Activated T-helper 2 cell treated with anti-CD3 and anti-CD28 coated beads, Interferon-gamma antibody, Interleukin-2, Interleukin-4, amounts not matched to agents 10 μg/mL and 5 μg/mL and 100 μg/mL, durations not matched to agents 14 hours and 24 hours and 36 hours (primary cell): ENCODE measurements around the gene FZD10. TPM values are rescaled to one million over a fixed set of nuclear protein-coding genes. Genes with fewer than 3 reads are reported as not detected.

Experiments used
- DNase-seq: peaks from one replicate; pipeline ENCODE4 v3.0.0; 2021; ENCODE audit warnings: low spot score
- H3K27ac Mint-ChIP-seq: one replicate; pipeline ENCODE4 v1.8.0; 2021; ENCODE audit warnings: mixed read lengths
- H3K27me3 Mint-ChIP-seq: one replicate; pipeline ENCODE4 v1.8.0; 2021; ENCODE audit warnings: low read depth, mixed read lengths
- H3K36me3 Mint-ChIP-seq: one replicate; pipeline ENCODE4 v1.8.0; 2021; ENCODE audit warnings: low read depth, mixed read lengths
- H3K4me1 Mint-ChIP-seq: one replicate; pipeline ENCODE4 v1.8.0; 2021; ENCODE audit warnings: low read depth, mixed read lengths
- H3K4me3 Mint-ChIP-seq: one replicate; pipeline ENCODE4 v1.8.0; 2021; ENCODE audit warnings: low read depth, mild to moderate bottlenecking, moderate library complexity, mixed read lengths
- H3K9me3 Mint-ChIP-seq: one replicate; pipeline ENCODE4 v1.8.0; 2021; ENCODE audit warnings: mixed read lengths
- intact Hi-C: fragments of 100-400 bp; cut with micrococcal nuclease; formaldehyde crosslinking; loops from one replicate; pipeline ENCODE4 v1.15.1; 2023
- total RNA-seq: library from RNA; stranded (reverse); gene quantifications from 2 replicates; pipeline ENCODE4 v1.2.3, GENCODE V29; 2022

FZD10 gene
- total RNA-seq, 1 donor from 2014 or later: not detected

DNA sequence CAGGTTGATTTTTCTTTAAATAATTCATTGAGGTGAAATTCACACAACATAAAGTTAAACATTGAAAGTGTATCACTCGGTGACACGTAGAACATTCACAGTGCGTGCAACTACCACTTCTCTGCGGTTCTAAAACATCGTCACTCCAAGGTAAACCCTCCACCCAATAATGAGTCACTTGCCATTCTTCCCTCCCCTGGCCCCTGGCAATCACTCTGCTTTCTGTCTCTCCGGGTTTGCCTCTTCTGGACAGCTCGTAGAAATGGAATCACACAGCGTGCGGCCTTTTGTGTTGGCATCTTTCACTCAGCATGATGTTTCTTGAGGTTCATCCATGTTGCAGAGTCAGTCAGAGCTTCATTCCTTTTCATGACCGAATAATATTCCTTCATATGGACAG lies 18.9 kb downstream of the FZD10 start:
- H3K4me1 Mint-ChIP-seq: no peaks in the 10 kb centered on the region
- intact Hi-C loops: no loop called here
- H3K27me3 Mint-ChIP-seq: peaks cover 4% of the 10 kb centered on the region
- H3K36me3 Mint-ChIP-seq: no peaks in the 10 kb centered on the region
- DNase-seq: no peak
- H3K9me3 Mint-ChIP-seq: peaks cover 6% of the 10 kb centered on the region
- no peak overlapping the region for H3K4me3 Mint-ChIP-seq
- no peak overlapping the region for H3K27ac Mint-ChIP-seq

DNA sequence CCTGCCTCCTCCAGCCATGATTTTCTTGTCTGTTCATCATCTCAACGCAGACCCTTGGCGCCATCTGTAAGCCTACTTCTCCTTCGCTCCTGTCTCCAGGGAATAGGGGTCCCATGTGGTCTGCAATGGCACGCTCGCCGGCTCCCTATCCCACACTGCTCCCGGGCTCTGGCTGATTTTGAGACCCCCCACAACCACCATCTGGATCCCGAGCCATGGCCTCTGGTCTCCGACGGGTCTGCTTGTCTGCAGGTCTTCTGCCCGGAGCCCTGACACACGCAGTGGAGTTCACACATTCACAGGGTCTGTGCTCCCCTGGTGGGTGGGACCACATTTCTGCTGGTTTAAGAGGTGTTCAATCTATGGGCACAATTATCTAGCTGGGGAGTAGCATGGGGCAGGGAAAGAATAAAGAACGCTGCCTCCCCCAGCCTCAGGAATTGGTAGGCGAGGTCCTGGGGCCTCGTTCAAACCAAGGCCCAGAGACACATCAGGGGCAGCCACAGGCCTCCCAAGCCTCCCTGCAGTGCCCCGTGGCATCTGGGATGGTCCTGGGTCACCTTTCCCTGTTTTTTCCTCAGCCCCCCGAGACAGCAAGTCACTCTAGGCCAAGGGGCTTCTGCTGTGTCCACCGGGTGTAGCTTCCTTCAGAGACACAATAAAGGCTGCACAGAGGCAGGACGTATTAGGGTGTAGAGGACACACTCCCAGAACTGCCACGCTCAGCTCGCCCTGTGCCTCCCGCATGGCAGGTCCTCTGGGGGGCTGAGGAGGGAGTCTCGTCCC lies 21.5 kb downstream of the FZD10 start:
- no peak for DNase-seq
- no peaks in the 10 kb centered on the region for H3K36me3 Mint-ChIP-seq
- peaks cover 4% of the 10 kb centered on the region for H3K27me3 Mint-ChIP-seq
- H3K27ac Mint-ChIP-seq: no peak overlapping the region
- intact Hi-C loops: no loop called here
- H3K4me3 Mint-ChIP-seq: no peak overlapping the region
- H3K4me1 Mint-ChIP-seq: no peaks in the 10 kb centered on the region
- peaks cover 6% of the 10 kb centered on the region for H3K9me3 Mint-ChIP-seq

DNA sequence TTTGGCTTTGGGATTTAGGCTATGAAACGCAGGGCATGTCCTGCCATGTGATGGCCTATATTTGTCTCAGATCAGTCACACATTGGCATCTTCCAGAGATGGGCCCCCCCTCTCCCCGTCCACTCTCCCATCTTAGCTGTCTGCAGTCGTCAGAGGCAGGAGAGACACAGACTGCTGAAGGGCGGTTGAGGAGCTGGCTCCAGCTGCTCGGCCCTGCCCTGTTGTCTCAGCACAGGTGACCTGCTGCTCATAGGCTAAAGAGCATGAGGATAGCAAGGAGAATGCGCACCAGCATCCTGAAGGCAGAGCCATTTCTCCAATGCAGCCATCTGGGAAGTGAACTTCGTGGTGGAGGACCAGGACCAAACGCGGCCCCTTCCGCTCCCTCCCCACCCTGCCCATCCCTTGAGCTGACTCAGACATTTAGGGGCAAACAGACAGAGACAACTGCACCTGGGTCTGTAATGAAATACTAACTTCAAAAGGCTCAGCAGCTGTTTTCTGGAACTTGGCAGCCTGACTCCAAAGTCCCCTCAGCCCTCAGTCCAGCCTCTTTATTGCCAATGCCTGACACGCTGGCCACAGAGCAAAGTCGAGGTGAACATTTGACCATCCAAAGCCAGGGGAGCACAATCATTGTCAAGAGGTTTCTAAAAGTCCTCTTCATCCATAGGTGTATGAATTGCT lies 22.3 kb downstream of the FZD10 start:
- Mint-ChIP-seq H3K4me1 (no peaks in the 10 kb centered on the region), H3K27ac (no peak overlapping the region), H3K36me3 (no peaks in the 10 kb centered on the region), H3K9me3 (peaks cover 6% of the 10 kb centered on the region), H3K27me3 (peaks cover 4% of the 10 kb centered on the region), H3K4me3 (no peak overlapping the region)
- no peak for DNase-seq
- intact Hi-C loops: no loop called here

GRCh38 chr12:130185455-130186391 lies 23.5 kb downstream of the FZD10 start:
- H3K9me3 Mint-ChIP-seq: peaks cover 6% of the 10 kb centered on the region
- H3K27ac Mint-ChIP-seq: no peak overlapping the region
- intact Hi-C loops: no loop called here
- H3K4me3 Mint-ChIP-seq: no peak overlapping the region
- H3K36me3 Mint-ChIP-seq: no peaks in the 10 kb centered on the region
- no peaks in the 10 kb centered on the region for H3K4me1 Mint-ChIP-seq
- DNase-seq: no peak
- peaks cover 4% of the 10 kb centered on the region for H3K27me3 Mint-ChIP-seq

- intact Hi-C loops: no loop called here
- H3K36me3 Mint-ChIP-seq: no peaks in the 10 kb centered on the region
- no peak for DNase-seq
- H3K4me1 Mint-ChIP-seq: no peaks in the 10 kb centered on the region
- peaks cover 4% of the 10 kb centered on the region for H3K27me3 Mint-ChIP-seq
- H3K4me3 Mint-ChIP-seq: no peak overlapping the region
- H3K27ac Mint-ChIP-seq: no peak overlapping the region
- H3K9me3 Mint-ChIP-seq: peaks cover 6% of the 10 kb centered on the region
These were observed 24.5 kb downstream of the FZD10 start for GRCh38 chr12:130186651-130187268.

- no peak overlapping the region for H3K4me3 Mint-ChIP-seq
- no peak overlapping the region for H3K27ac Mint-ChIP-seq
- H3K9me3 Mint-ChIP-seq: no peaks in the 10 kb centered on the region
- no peaks in the 10 kb centered on the region for H3K36me3 Mint-ChIP-seq
- intact Hi-C loops: no loop called here
- peaks cover 4% of the 10 kb centered on the region for H3K27me3 Mint-ChIP-seq
- no peaks in the 10 kb centered on the region for H3K4me1 Mint-ChIP-seq
- no peak for DNase-seq
These were observed 30.5 kb downstream of the FZD10 start for GRCh38 chr12:130192642-130193345.

DNA sequence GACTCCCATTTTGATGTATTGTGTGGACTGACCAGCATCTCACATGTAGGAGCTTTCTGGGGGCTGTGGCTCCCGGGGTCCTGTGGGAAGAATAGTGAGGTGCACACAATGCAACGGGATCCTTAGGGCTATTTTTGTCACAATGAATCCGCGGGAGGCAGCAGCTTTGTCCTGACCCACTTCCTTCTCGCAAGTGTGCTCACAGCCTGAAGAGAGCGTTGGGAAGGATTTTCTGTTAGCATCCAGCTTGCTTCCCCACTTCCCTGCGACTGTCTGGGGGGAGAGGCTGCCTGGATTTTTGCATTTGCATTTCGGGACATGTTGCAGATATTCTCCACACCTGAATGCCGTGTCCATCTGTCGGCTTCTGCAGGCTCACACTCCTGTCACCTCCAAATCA lies 31.9 kb downstream of the FZD10 start:
- H3K36me3 Mint-ChIP-seq: no peaks in the 10 kb centered on the region
- no peak overlapping the region for H3K27ac Mint-ChIP-seq
- no peaks in the 10 kb centered on the region for H3K9me3 Mint-ChIP-seq
- intact Hi-C loops: no loop called here
- H3K4me3 Mint-ChIP-seq: no peak overlapping the region
- no peak for DNase-seq
- H3K4me1 Mint-ChIP-seq: no peaks in the 10 kb centered on the region
- H3K27me3 Mint-ChIP-seq: no peaks in the 10 kb centered on the region

DNA sequence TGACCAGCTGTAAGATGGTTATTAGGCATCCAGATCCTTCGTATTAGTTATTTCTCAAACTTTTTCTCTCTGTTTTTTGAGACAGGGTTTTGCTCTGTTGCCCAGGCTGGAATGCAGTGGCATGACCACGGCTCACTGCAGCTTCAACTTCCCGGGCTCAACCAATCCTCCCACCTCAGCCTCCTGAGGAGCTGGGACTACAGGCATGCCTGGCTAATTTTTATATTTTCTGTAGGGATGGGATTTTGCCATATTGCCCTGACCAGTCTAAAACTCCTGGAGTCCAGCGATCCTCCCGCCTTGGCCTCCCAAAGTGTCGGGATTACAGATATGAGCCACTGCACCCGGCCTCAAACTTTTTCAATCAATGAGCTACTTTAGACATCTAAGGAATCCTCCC lies 33.1 kb downstream of the FZD10 start:
- Mint-ChIP-seq H3K9me3 (no peaks in the 10 kb centered on the region), H3K4me3 (no peak overlapping the region), H3K27ac (no peak overlapping the region), H3K4me1 (no peaks in the 10 kb centered on the region), H3K36me3 (no peaks in the 10 kb centered on the region), H3K27me3 (no peaks in the 10 kb centered on the region)
- intact Hi-C loops: no loop called here
- DNase-seq: no peak

DNA sequence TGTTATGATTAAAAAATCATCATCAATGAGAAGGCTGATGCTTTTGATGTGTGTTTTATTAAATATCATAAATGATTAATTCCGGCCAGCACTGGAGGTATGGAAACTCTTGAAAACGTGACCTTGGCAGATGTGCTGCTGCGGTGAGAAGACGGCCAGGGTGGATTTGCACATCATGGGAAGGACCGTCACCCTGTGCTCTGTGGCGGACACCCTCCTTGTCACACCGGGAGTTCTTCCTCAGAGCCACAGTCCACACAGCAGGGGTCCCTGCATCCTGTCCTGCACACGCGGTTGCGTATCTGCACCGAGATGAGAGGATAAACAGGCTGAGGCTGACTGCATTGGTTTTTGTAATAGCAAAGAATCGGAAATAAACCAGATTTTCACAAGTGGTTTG lies 33.5 kb downstream of the FZD10 start:
- no peaks in the 10 kb centered on the region for H3K27me3 Mint-ChIP-seq
- no peak overlapping the region for H3K27ac Mint-ChIP-seq
- H3K4me3 Mint-ChIP-seq: no peak overlapping the region
- H3K4me1 Mint-ChIP-seq: no peaks in the 10 kb centered on the region
- H3K36me3 Mint-ChIP-seq: no peaks in the 10 kb centered on the region
- intact Hi-C loops: no loop called here
- no peaks in the 10 kb centered on the region for H3K9me3 Mint-ChIP-seq
- DNase-seq: no peak

GRCh38 chr12:130196827-130197226 lies 34.6 kb downstream of the FZD10 start:
- intact Hi-C loops: no loop called here
- H3K4me1 Mint-ChIP-seq: no peaks in the 10 kb centered on the region
- no peaks in the 10 kb centered on the region for H3K36me3 Mint-ChIP-seq
- no peaks in the 10 kb centered on the region for H3K27me3 Mint-ChIP-seq
- H3K9me3 Mint-ChIP-seq: no peaks in the 10 kb centered on the region
- no peak overlapping the region for H3K4me3 Mint-ChIP-seq
- DNase-seq: no peak
- no peak overlapping the region for H3K27ac Mint-ChIP-seq

DNA sequence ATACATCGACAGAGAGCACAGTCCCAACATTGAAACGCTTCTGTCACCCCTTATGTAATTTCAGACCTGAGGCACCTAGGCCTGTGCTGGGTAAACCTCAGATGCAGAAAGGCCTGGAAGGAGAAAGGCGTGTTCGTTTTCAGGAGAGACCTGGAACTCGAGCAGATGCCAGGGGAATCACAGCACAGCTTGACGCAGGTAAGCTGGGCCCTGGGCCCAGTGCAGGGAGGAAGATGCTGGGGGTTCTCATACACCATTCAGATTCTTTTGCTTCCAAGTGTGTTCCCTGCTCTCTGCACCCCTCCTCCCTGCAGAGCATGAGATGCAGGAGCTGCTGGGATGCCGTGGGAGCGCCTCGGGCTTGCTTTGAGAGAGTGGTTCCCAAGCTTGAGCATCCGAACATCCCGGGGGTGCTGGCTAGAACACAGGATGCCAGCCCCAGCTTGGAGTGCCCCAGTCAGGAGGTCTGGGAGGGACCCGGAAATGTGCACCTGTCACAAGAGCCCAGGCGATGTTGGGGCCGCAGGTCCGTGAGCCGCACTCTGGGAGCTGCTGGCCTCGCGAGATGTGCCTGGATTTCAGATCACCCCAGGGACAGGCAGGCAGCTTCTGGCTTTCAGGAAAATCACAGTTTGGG lies 35.9 kb downstream of the FZD10 start:
- H3K4me1 Mint-ChIP-seq: no peaks in the 10 kb centered on the region
- intact Hi-C loops: no loop called here
- no peak for DNase-seq
- H3K36me3 Mint-ChIP-seq: no peaks in the 10 kb centered on the region
- H3K9me3 Mint-ChIP-seq: no peaks in the 10 kb centered on the region
- no peaks in the 10 kb centered on the region for H3K27me3 Mint-ChIP-seq
- no peak overlapping the region for H3K27ac Mint-ChIP-seq
- no peak overlapping the region for H3K4me3 Mint-ChIP-seq

- no peak overlapping the region for H3K27ac Mint-ChIP-seq
- H3K9me3 Mint-ChIP-seq: no peaks in the 10 kb centered on the region
- DNase-seq: no peak
- H3K4me1 Mint-ChIP-seq: no peaks in the 10 kb centered on the region
- intact Hi-C loops: no loop called here
- H3K4me3 Mint-ChIP-seq: no peak overlapping the region
- H3K27me3 Mint-ChIP-seq: no peaks in the 10 kb centered on the region
- no peaks in the 10 kb centered on the region for H3K36me3 Mint-ChIP-seq
These were observed 36.4 kb downstream of the FZD10 start for GRCh38 chr12:130198663-130199060.
